ENCODE results near the gene SUN1. TPM values are rescaled to one million over a fixed set of nuclear protein-coding genes. Genes with fewer than 3 reads are reported as not detected.

Gene SUN1
- total RNA-seq, 1 experiment from 2014 or later = 252 TPM

GRCh38 chr7:856444-857095 is 24.3 kb downstream of the SUN1 start:
- DNase-seq = no peak
- CTCF ChIA-PET = no interaction called here
- Mint-ChIP-seq H3K27ac (ENCODE audit: unreplicated experiment) (no peak overlapping the region), H3K4me1 (ENCODE audit: low read depth, unreplicated experiment) (peaks cover 17% of the 10 kb centered on the region), H3K27me3 (ENCODE audit: unreplicated experiment) (no peaks in the 10 kb centered on the region), H3K4me3 (ENCODE audit: low read depth, unreplicated experiment) (no peak overlapping the region), H3K9me3 (ENCODE audit: low read depth, unreplicated experiment) (no peaks in the 10 kb centered on the region), H3K36me3 (ENCODE audit: insufficient read depth, unreplicated experiment) (peaks cover 79% of the 10 kb centered on the region)
- intact Hi-C loops (cut with micrococcal nuclease; ENCODE audit: unreplicated experiment) = no loop called here
- no peak for TF ChIP-seq CTCF (IDR thresholded peaks at IDR 0.05; ENCODE audit: unreplicated experiment)
- no TSS peak for BruUV-seq (replicated peaks)

GRCh38 chr7:857661-858060 is 25.4 kb downstream of the SUN1 start:
- no peak for TF ChIP-seq CTCF (IDR thresholded peaks at IDR 0.05; ENCODE audit: unreplicated experiment)
- Mint-ChIP-seq H3K4me3 (ENCODE audit: low read depth, unreplicated experiment) (no peak overlapping the region), H3K9me3 (ENCODE audit: low read depth, unreplicated experiment) (no peaks in the 10 kb centered on the region), H3K36me3 (ENCODE audit: insufficient read depth, unreplicated experiment) (peaks cover 81% of the 10 kb centered on the region), H3K27me3 (ENCODE audit: unreplicated experiment) (no peaks in the 10 kb centered on the region), H3K4me1 (ENCODE audit: low read depth, unreplicated experiment) (peaks cover 17% of the 10 kb centered on the region), H3K27ac (ENCODE audit: unreplicated experiment) (no peak overlapping the region)
- intact Hi-C loops (cut with micrococcal nuclease; ENCODE audit: unreplicated experiment) = no loop called here
- no TSS peak for BruUV-seq (replicated peaks)
- CTCF ChIA-PET = no interaction called here
- DNase-seq = no peak

GRCh38 chr7:859359-860030 is 27.2 kb downstream of the SUN1 start:
- H3K4me3 Mint-ChIP-seq (ENCODE audit: low read depth, unreplicated experiment) = no peak overlapping the region
- H3K27ac Mint-ChIP-seq (ENCODE audit: unreplicated experiment) = no peak overlapping the region
- no peaks in the 10 kb centered on the region for H3K27me3 Mint-ChIP-seq (ENCODE audit: unreplicated experiment)
- TF ChIP-seq CTCF (IDR thresholded peaks at IDR 0.05; ENCODE audit: unreplicated experiment) = no peak
- no TSS peak for BruUV-seq (replicated peaks)
- peaks cover 17% of the 10 kb centered on the region for H3K4me1 Mint-ChIP-seq (ENCODE audit: low read depth, unreplicated experiment)
- H3K36me3 Mint-ChIP-seq (ENCODE audit: insufficient read depth, unreplicated experiment) = peaks cover 74% of the 10 kb centered on the region
- no peak for DNase-seq
- no peaks in the 10 kb centered on the region for H3K9me3 Mint-ChIP-seq (ENCODE audit: low read depth, unreplicated experiment)
- CTCF ChIA-PET = interaction anchor here (1.2 kb wide), 1 partner anchor 23 kb away, joined by 3 read pairs; no protein-coding TSS in a partner anchor
- intact Hi-C loops (cut with micrococcal nuclease; ENCODE audit: unreplicated experiment) = no loop called here

GRCh38 chr7:860149-860548 is 27.9 kb downstream of the SUN1 start:
- CTCF ChIA-PET = interaction anchor here (1.2 kb wide), 1 partner anchor 24 kb away, joined by 3 read pairs; no protein-coding TSS in a partner anchor
- Mint-ChIP-seq H3K27ac (ENCODE audit: unreplicated experiment) (no peak overlapping the region), H3K4me1 (ENCODE audit: low read depth, unreplicated experiment) (peaks cover 17% of the 10 kb centered on the region), H3K4me3 (ENCODE audit: low read depth, unreplicated experiment) (no peak overlapping the region), H3K36me3 (ENCODE audit: insufficient read depth, unreplicated experiment) (peaks cover 74% of the 10 kb centered on the region), H3K9me3 (ENCODE audit: low read depth, unreplicated experiment) (no peaks in the 10 kb centered on the region), H3K27me3 (ENCODE audit: unreplicated experiment) (no peaks in the 10 kb centered on the region)
- intact Hi-C loops (cut with micrococcal nuclease; ENCODE audit: unreplicated experiment) = no loop called here
- DNase-seq = no peak
- no TSS peak for BruUV-seq (replicated peaks)
- no peak for TF ChIP-seq CTCF (IDR thresholded peaks at IDR 0.05; ENCODE audit: unreplicated experiment)
